ENCODE measurements around the gene KCNQ1.

KCNQ1 gene

GRCh38 chr11:2721210-2721916, 276.6 kb downstream of the KCNQ1 start:
- TF ChIP-seq TCF4 (CRISPR knock-in tag; IDR thresholded peaks at IDR 0.05; ENCODE audit: borderline replicate concordance): no peak
- no peak for TF ChIP-seq BACH2 (CRISPR knock-in tag; IDR thresholded peaks at IDR 0.05; ENCODE audit: borderline replicate concordance)
- no peak for TF ChIP-seq OSR1 (CRISPR knock-in tag; IDR thresholded peaks at IDR 0.05)
- no peak for TF ChIP-seq ZFP30 (CRISPR knock-in tag; IDR thresholded peaks at IDR 0.05)
- TF ChIP-seq ARNTL (CRISPR knock-in tag; IDR thresholded peaks at IDR 0.05; ENCODE audit: borderline replicate concordance, low read depth): no peak
- no peak for TF ChIP-seq TOX (CRISPR knock-in tag; IDR thresholded peaks at IDR 0.05; ENCODE audit: borderline replicate concordance)
- no peak for TF ChIP-seq ZNF565 (CRISPR knock-in tag; conservative IDR thresholded peaks at IDR 0.05; ENCODE audit: low read depth)
- TF ChIP-seq, protein P1, sequence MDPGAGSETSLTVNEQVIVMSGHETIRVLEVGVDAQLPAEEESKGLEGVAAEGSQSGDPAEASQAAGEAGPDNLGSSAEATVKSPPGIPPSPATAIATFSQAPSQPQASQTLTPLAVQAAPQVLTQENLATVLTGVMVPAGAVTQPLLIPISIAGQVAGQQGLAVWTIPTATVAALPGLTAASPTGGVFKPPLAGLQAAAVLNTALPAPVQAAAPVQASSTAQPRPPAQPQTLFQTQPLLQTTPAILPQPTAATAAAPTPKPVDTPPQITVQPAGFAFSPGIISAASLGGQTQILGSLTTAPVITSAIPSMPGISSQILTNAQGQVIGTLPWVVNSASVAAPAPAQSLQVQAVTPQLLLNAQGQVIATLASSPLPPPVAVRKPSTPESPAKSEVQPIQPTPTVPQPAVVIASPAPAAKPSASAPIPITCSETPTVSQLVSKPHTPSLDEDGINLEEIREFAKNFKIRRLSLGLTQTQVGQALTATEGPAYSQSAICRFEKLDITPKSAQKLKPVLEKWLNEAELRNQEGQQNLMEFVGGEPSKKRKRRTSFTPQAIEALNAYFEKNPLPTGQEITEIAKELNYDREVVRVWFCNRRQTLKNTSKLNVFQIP (CRISPR knock-in tag; IDR thresholded peaks at IDR 0.05; ENCODE audit: borderline replicate concordance, low read depth): no peak
- TF ChIP-seq CSDC2 (CRISPR knock-in tag; IDR thresholded peaks at IDR 0.05): no peak
- no peak for TF ChIP-seq CSRNP3 (CRISPR knock-in tag; IDR thresholded peaks at IDR 0.05)
- ATAC-seq: no peak

DNA sequence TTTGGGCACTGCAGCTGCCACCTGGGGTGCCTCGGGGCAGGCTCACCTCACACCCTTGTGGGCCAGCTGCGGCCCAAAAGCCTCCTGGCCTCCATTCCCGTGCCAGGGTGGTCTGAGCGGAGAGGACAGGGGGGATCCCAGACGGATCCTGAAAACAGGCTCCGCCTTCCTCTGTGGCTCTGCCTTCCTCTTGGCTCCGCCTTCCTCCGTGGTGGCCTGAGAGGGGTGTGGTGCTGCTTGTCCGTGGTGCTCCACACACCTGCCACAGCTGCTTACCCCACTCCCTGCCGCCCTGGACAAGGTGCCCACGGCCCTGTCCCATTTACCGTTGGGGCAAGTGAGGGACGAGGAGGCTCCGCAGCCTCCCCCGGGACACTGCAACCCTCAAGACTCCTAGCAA, 278.1 kb downstream of the KCNQ1 start:
- ATAC-seq: no peak
- TF ChIP-seq BACH2 (CRISPR knock-in tag; IDR thresholded peaks at IDR 0.05; ENCODE audit: borderline replicate concordance) (no peak), RARB (CRISPR knock-in tag; IDR thresholded peaks at IDR 0.05) (no peak), ZNF8 (CRISPR knock-in tag; IDR thresholded peaks at IDR 0.05) (no peak), ESRRG (CRISPR knock-in tag; IDR thresholded peaks at IDR 0.05) (no peak), GLIS3 (CRISPR knock-in tag; IDR thresholded peaks at IDR 0.05) (no peak), ZNF70 (CRISPR knock-in tag; IDR thresholded peaks at IDR 0.05) (no peak), OSR1 (CRISPR knock-in tag; IDR thresholded peaks at IDR 0.05) (no peak), TOX (CRISPR knock-in tag; IDR thresholded peaks at IDR 0.05; ENCODE audit: borderline replicate concordance) (no peak), PPARA (CRISPR knock-in tag; IDR thresholded peaks at IDR 0.05; ENCODE audit: borderline replicate concordance) (no peak), TSHZ2 (CRISPR knock-in tag; IDR thresholded peaks at IDR 0.05) (no peak), SNAI2 (CRISPR knock-in tag; IDR thresholded peaks at IDR 0.05) (no peak), ARNTL (CRISPR knock-in tag; IDR thresholded peaks at IDR 0.05; ENCODE audit: borderline replicate concordance, low read depth) (no peak), ZNF565 (CRISPR knock-in tag; conservative IDR thresholded peaks at IDR 0.05; ENCODE audit: low read depth) (no peak), TCF4 (CRISPR knock-in tag; IDR thresholded peaks at IDR 0.05; ENCODE audit: borderline replicate concordance) (no peak), ZC3H10 (CRISPR knock-in tag; IDR thresholded peaks at IDR 0.05) (no peak)
- TF ChIP-seq, protein P2, sequence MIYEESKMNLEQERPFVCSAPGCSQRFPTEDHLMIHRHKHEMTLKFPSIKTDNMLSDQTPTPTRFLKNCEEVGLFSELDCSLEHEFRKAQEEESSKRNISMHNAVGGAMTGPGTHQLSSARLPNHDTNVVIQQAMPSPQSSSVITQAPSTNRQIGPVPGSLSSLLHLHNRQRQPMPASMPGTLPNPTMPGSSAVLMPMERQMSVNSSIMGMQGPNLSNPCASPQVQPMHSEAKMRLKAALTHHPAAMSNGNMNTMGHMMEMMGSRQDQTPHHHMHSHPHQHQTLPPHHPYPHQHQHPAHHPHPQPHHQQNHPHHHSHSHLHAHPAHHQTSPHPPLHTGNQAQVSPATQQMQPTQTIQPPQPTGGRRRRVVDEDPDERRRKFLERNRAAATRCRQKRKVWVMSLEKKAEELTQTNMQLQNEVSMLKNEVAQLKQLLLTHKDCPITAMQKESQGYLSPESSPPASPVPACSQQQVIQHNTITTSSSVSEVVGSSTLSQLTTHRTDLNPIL (CRISPR knock-in tag; IDR thresholded peaks at IDR 0.05; ENCODE audit: low read depth): no peak

GRCh38 chr11:2724104-2724503, 279.3 kb downstream of the KCNQ1 start:
- ATAC-seq: no peak
- TF ChIP-seq CSRNP3 (CRISPR knock-in tag; IDR thresholded peaks at IDR 0.05) (no peak), PPARA (CRISPR knock-in tag; IDR thresholded peaks at IDR 0.05; ENCODE audit: borderline replicate concordance) (no peak), TCF4 (CRISPR knock-in tag; IDR thresholded peaks at IDR 0.05; ENCODE audit: borderline replicate concordance) (no peak), PATZ1 (CRISPR knock-in tag; IDR thresholded peaks at IDR 0.05; ENCODE audit: borderline replicate concordance) (no peak), ZNF8 (CRISPR knock-in tag; IDR thresholded peaks at IDR 0.05) (no peak), OSR1 (CRISPR knock-in tag; IDR thresholded peaks at IDR 0.05) (no peak), ZFP3 (CRISPR knock-in tag; IDR thresholded peaks at IDR 0.05) (no peak), RARB (CRISPR knock-in tag; IDR thresholded peaks at IDR 0.05) (no peak), ZC3H10 (CRISPR knock-in tag; IDR thresholded peaks at IDR 0.05) (no peak), TOX (CRISPR knock-in tag; IDR thresholded peaks at IDR 0.05; ENCODE audit: borderline replicate concordance) (no peak), CSDC2 (CRISPR knock-in tag; IDR thresholded peaks at IDR 0.05) (no peak), ZNF70 (CRISPR knock-in tag; IDR thresholded peaks at IDR 0.05) (no peak), ESRRG (CRISPR knock-in tag; IDR thresholded peaks at IDR 0.05) (no peak), GLIS3 (CRISPR knock-in tag; IDR thresholded peaks at IDR 0.05) (no peak), BACH2 (CRISPR knock-in tag; IDR thresholded peaks at IDR 0.05; ENCODE audit: borderline replicate concordance) (no peak)
- TF ChIP-seq, protein P1 (CRISPR knock-in tag; IDR thresholded peaks at IDR 0.05; ENCODE audit: borderline replicate concordance, low read depth): no peak

Measured in SK-N-SH treated with all-trans-retinoic acid at 6 μM for 48 hours (cell line).